H9 (cell line): ENCODE data around the gene TBL1X. TPM values are rescaled to one million over a fixed set of nuclear protein-coding genes. Genes with fewer than 3 reads are reported as not detected.

Source experiments
- DNase-seq: peaks from one replicate; pipeline ENCODE4 v3.0.0-alpha.2; 2017
- H2AFZ ChIP-seq: one replicate; pipeline ENCODE4 v1.6.1; 2013; ENCODE audit warnings: mild to moderate bottlenecking, low read length, control low read depth, moderate library complexity
- H2AK5ac ChIP-seq: 2 replicates; pipeline ENCODE4 v1.6.1; 2013; ENCODE audit warnings: low read length, control low read depth, mixed read lengths; ENCODE audit not compliant: insufficient read length
- H2BK120ac ChIP-seq: one replicate; pipeline ENCODE4 v1.6.1; 2013; ENCODE audit warnings: low read depth, mild to moderate bottlenecking, low read length, control low read depth, inconsistent platforms; ENCODE audit not compliant: poor library complexity, severe bottlenecking
- H2BK12ac ChIP-seq: 2 replicates; pipeline ENCODE4 v1.6.1; 2013; ENCODE audit warnings: low read length, control low read depth, mixed read lengths, low read depth; ENCODE audit not compliant: insufficient read length
- H2BK15ac ChIP-seq: 2 replicates; pipeline ENCODE4 v1.6.1; 2013; ENCODE audit warnings: low read depth, low read length, control low read depth
- H2BK20ac ChIP-seq: one replicate; pipeline ENCODE4 v1.6.1; 2013; ENCODE audit warnings: low read depth, mild to moderate bottlenecking, low read length, control low read depth, inconsistent platforms; ENCODE audit not compliant: poor library complexity, severe bottlenecking
- H2BK5ac ChIP-seq: 2 replicates; pipeline ENCODE4 v1.6.1; 2013; ENCODE audit warnings: low read length, control low read depth, mixed read lengths; ENCODE audit not compliant: insufficient read length
- H3K14ac ChIP-seq: 2 replicates; pipeline ENCODE4 v1.6.1; 2013; ENCODE audit warnings: low read length, control low read depth; ENCODE audit not compliant: insufficient read depth
- H3K18ac ChIP-seq: 2 replicates; pipeline ENCODE4 v1.6.1; 2013; ENCODE audit warnings: low read depth, mild to moderate bottlenecking, mixed read lengths, low read length, control low read depth; ENCODE audit not compliant: insufficient read length
- H3K23ac ChIP-seq: 2 replicates; pipeline ENCODE4 v1.6.1; 2013; ENCODE audit warnings: low read length, control low read depth, mixed read lengths, low read depth; ENCODE audit not compliant: insufficient read length
- H3K23me2 ChIP-seq: 2 replicates; pipeline ENCODE4 v1.6.1; 2013; ENCODE audit warnings: low read depth, mild to moderate bottlenecking, mixed read lengths, low read length, control low read depth; ENCODE audit not compliant: insufficient read length, poor library complexity, severe bottlenecking
- H3K27ac ChIP-seq: 2 replicates; pipeline ENCODE4 v1.5.1; 2013; ENCODE audit warnings: low read length, control low read depth, mixed read lengths, low read depth; ENCODE audit not compliant: insufficient read length
- H3K27me3 ChIP-seq: 2 replicates; pipeline ENCODE4 v1.6.1; 2013; ENCODE audit warnings: low read length, control low read depth, inconsistent platforms; ENCODE audit not compliant: insufficient read depth
- H3K4ac ChIP-seq: 2 replicates; pipeline ENCODE4 v1.6.1; 2013; ENCODE audit warnings: low read depth, mild to moderate bottlenecking, control low read depth, inconsistent platforms, low read length, moderate library complexity
- H3K4me1 ChIP-seq: 2 replicates; pipeline ENCODE4 v1.6.1; 2013; ENCODE audit warnings: low read length, control low read depth, inconsistent platforms; ENCODE audit not compliant: insufficient read depth
- H3K4me2 ChIP-seq: 2 replicates; pipeline ENCODE4 v1.6.1; 2013; ENCODE audit warnings: low read length, control low read depth, mixed read lengths; ENCODE audit not compliant: insufficient read length, insufficient read depth
- H3K56ac ChIP-seq: 2 replicates; pipeline ENCODE4 v1.6.1; 2013; ENCODE audit warnings: low read depth, mild to moderate bottlenecking, mixed read lengths, low read length, control low read depth; ENCODE audit not compliant: insufficient read length
- H3K79me1 ChIP-seq: 2 replicates; pipeline ENCODE4 v1.6.1; 2013; ENCODE audit warnings: low read depth, mild to moderate bottlenecking, moderate library complexity, low read length, control low read depth, inconsistent platforms; ENCODE audit not compliant: insufficient read depth, poor library complexity, severe bottlenecking
- H3K79me2 ChIP-seq: 2 replicates; pipeline ENCODE4 v1.6.1; 2013; ENCODE audit warnings: low read length, control low read depth, inconsistent platforms; ENCODE audit not compliant: insufficient read depth
- H3K9ac ChIP-seq: 2 replicates; pipeline ENCODE4 v1.6.1; 2013; ENCODE audit warnings: low read length, control low read depth, mixed read lengths; ENCODE audit not compliant: insufficient read length; ENCODE audit errors: extremely low read depth
- H3K9me3 ChIP-seq: one replicate; pipeline ENCODE4 v1.6.1; 2013; ENCODE audit warnings: low read depth, low read length, inconsistent platforms; ENCODE audit not compliant: control insufficient read depth
- H3T11ph ChIP-seq: one replicate; pipeline ENCODE4 v1.6.1; 2013; ENCODE audit warnings: mild to moderate bottlenecking, low read length, control low read depth, inconsistent platforms
- H4K20me1 ChIP-seq: one replicate; pipeline ENCODE4 v1.6.1; 2013; ENCODE audit not compliant: control insufficient read depth, insufficient read length, insufficient read depth
- H4K5ac ChIP-seq: 2 replicates; pipeline ENCODE4 v1.6.1; 2013; ENCODE audit warnings: low read depth, mild to moderate bottlenecking, mixed read lengths, low read length, control low read depth; ENCODE audit not compliant: insufficient read length
- H4K8ac ChIP-seq: replicated peaks from 2 replicates; pipeline ENCODE4 v1.6.1; 2013; ENCODE audit warnings: low read length, control low read depth, mixed read lengths, low read depth; ENCODE audit not compliant: insufficient read length
- H4K91ac ChIP-seq: 2 replicates; pipeline ENCODE4 v1.6.1; 2013; ENCODE audit warnings: low read depth, mild to moderate bottlenecking, moderate library complexity, mixed read lengths, low read length, control low read depth; ENCODE audit not compliant: insufficient read length
- H3K27ac Mint-ChIP-seq, 3 experiments: 2 replicates in 2 of 3; 3 replicates in 1 of 3; pipeline ENCODE4 v1.8.0; 2020 to 2021; ENCODE audit warnings: mixed read lengths in 3 of 3, mild to moderate bottlenecking in 1 of 3, moderate library complexity in 1 of 3
- H3K27me3 Mint-ChIP-seq: 2 replicates; pipeline ENCODE4 v1.8.0; 2021; ENCODE audit warnings: low read depth, mild to moderate bottlenecking, moderate library complexity, mixed read lengths
- H3K36me3 Mint-ChIP-seq, 3 experiments: 2 replicates in 2 of 3; 3 replicates in 1 of 3; pipeline ENCODE4 v1.8.0; 2020 to 2021; ENCODE audit warnings: low read depth in 3 of 3, mixed read lengths in 3 of 3; ENCODE audit not compliant: insufficient read depth in 1 of 3
- H3K4me1 Mint-ChIP-seq, 2 experiments: 2 replicates each; pipeline ENCODE4 v1.8.0; 2020; ENCODE audit warnings: mixed read lengths in 2 of 2
- H3K4me3 Mint-ChIP-seq, 2 experiments: 2 replicates in 1 of 2; 3 replicates in 1 of 2; pipeline ENCODE4 v1.8.0; 2020 to 2021; ENCODE audit warnings: mild to moderate bottlenecking in 2 of 2, mixed read lengths in 2 of 2, moderate library complexity in 1 of 2
- H3K9me3 Mint-ChIP-seq, 2 experiments: 2 replicates in 1 of 2; 3 replicates in 1 of 2; pipeline ENCODE4 v1.8.0; 2020; ENCODE audit warnings: mild to moderate bottlenecking in 2 of 2, mixed read lengths in 2 of 2, moderate library complexity in 1 of 2
- WGBS: extraction: QIAGEN DNeasy Blood & Tissue Kit; methylation state at CpG from one replicate; pipeline ENCODE4 v1.1.7; 2013; ENCODE audit warnings: missing lambda C conversion rate, low lambda C conversion rate, mixed read lengths; ENCODE audit not compliant: insufficient read length; ENCODE audit errors: extremely low coverage; 5-methylcytosine and 5-hydroxymethylcytosine counted together
- total RNA-seq: library from RNA; stranded (reverse); gene quantifications from 2 replicates; pipeline ENCODE4 v1.2.1, GENCODE V29; 2021
- TF ChIP-seq, protein P1 (sequence below): fragments of 200-600 bp; sonication (generic); conservative IDR thresholded peaks from 3 replicates; pipeline ENCODE4 v1.8.0; 2021; ENCODE audit warnings: antibody characterized with exemption, mild to moderate bottlenecking

The TBL1X gene
- total RNA-seq, 1 experiment from 2014 or later: 24.1 TPM

- Histone ChIP-seq H3K18ac (no peak overlapping the region), H3K4ac (no peak overlapping the region), H3K79me2 (no peaks in the 10 kb centered on the region), H4K91ac (no peak overlapping the region), H2BK20ac (no peak overlapping the region), H2BK120ac (no peak overlapping the region), H2AK5ac (no peak overlapping the region), H3K4me2 (no peak overlapping the region), H4K8ac (no peak overlapping the region), H3K27ac (no peak overlapping the region), H2BK15ac (no peak overlapping the region), H4K5ac (no peak overlapping the region), H3K56ac (no peak overlapping the region), H3K4me1 (peaks cover 2% of the 10 kb centered on the region; the same call in 1 of the 2 replicates), H3K14ac (no peak overlapping the region), H3K79me1 (no peaks in the 10 kb centered on the region), H2BK5ac (no peak overlapping the region), H3K23me2 (no peaks in the 10 kb centered on the region), H3K23ac (no peak overlapping the region), H2BK12ac (no peak overlapping the region), H3T11ph (no peak overlapping the region), H3K9ac (no peak overlapping the region), H3K9me3 (no peaks in the 10 kb centered on the region), H2AFZ (no peak overlapping the region), H4K20me1 (no peaks in the 10 kb centered on the region), H3K27me3 (no peaks in the 10 kb centered on the region)
- H3K36me3 Mint-ChIP-seq: no peaks in the 10 kb centered on the region
- H3K4me1 Mint-ChIP-seq: peaks cover 11 to 19% of the 10 kb centered on the region in 2 experiments
- H3K27me3 Mint-ChIP-seq: no peaks in the 10 kb centered on the region; the same call in 1 of the 2 replicates
- WGBS: no CpG with 5 or more reads among the region's 1 CpG
- no peak overlapping the region for H3K4me3 Mint-ChIP-seq
- H3K27ac Mint-ChIP-seq: peak overlapping the region in 1 of 3 experiments; percentile 28; a peak in 1 of 7 replicates
- DNase-seq: no peak
- TF ChIP-seq, protein P1, sequence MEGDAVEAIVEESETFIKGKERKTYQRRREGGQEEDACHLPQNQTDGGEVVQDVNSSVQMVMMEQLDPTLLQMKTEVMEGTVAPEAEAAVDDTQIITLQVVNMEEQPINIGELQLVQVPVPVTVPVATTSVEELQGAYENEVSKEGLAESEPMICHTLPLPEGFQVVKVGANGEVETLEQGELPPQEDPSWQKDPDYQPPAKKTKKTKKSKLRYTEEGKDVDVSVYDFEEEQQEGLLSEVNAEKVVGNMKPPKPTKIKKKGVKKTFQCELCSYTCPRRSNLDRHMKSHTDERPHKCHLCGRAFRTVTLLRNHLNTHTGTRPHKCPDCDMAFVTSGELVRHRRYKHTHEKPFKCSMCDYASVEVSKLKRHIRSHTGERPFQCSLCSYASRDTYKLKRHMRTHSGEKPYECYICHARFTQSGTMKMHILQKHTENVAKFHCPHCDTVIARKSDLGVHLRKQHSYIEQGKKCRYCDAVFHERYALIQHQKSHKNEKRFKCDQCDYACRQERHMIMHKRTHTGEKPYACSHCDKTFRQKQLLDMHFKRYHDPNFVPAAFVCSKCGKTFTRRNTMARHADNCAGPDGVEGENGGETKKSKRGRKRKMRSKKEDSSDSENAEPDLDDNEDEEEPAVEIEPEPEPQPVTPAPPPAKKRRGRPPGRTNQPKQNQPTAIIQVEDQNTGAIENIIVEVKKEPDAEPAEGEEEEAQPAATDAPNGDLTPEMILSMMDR: no peak
- peaks cover under 1 to 41% of the 10 kb centered on the region in 2 experiments; a peak in 3 of 5 replicates for H3K9me3 Mint-ChIP-seq
Measured at GRCh38 chrX:9627922-9628321, 163.1 kb downstream of the TBL1X start.
